ENCODE data around the gene DKC1.

DKC1 gene

DNA sequence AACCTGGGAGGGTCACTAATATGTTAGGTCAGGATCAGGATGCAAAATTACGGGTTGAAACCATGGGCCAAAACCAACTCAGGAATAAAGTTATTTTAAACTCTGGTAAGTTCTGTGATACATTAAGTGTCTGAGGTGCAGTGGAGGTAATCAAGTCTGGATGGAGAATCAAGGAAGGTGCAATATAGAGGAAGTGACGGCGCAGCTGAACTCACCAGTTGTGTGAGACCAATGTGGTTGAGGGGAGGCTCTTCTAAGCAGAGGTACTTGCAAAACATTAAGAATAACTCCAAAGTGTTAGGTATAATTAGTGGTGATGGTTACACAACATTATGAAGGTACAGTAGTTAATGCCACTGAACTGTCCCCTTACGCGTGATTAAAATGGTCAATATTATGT lies 31.5 kb upstream of the DKC1 start:
- Mint-ChIP-seq H3K27ac (peak overlapping the region; percentile 94), H3K9me3 (peaks cover 2% of the 10 kb centered on the region), H3K4me1 (peaks cover 91% of the 10 kb centered on the region), H3K4me3 (peak overlapping the region; percentile 75), H3K36me3 (peaks cover 8% of the 10 kb centered on the region)
- no peak for DNase-seq (ENCODE audit: low spot score in 2 of 2)
- no peak for ATAC-seq

DNA sequence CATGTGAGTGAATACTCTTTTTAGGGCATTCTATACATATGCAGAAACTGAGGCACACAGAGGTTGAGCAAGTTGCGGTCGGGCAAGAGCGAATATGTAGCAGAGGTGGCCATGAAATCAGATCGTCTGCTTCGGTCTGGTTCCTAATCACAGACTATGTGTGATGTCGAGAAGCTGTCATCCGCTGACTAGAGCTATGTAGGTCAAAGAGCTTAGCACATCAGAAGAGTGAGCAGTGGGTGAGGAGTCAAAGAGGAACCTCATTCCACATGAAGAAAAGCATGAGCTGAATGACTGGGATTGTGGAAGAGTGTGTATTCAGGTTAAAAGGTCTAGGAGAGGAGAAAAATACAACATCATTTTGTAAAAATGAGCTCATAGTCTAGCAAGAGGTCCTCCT lies 30.8 kb upstream of the DKC1 start:
- H3K27ac Mint-ChIP-seq = peak overlapping the region; percentile 94
- H3K4me3 Mint-ChIP-seq = peak overlapping the region; percentile 75
- peaks cover 8% of the 10 kb centered on the region for H3K36me3 Mint-ChIP-seq
- ATAC-seq (peak; percentile 67), DNase-seq (ENCODE audit: low spot score in 2 of 2) (no peak)
- H3K4me1 Mint-ChIP-seq = peaks cover 91% of the 10 kb centered on the region
- H3K9me3 Mint-ChIP-seq = peaks cover 2% of the 10 kb centered on the region

GRCh38 chrX:154732421-154733065 lies 30.1 kb upstream of the DKC1 start:
- DNase-seq (ENCODE audit: low spot score in 2 of 2) (no peak), ATAC-seq (peak; percentile 62)
- Mint-ChIP-seq H3K27ac (peak overlapping the region; percentile 94), H3K4me1 (peaks cover 92% of the 10 kb centered on the region), H3K36me3 (peaks cover 10% of the 10 kb centered on the region), H3K9me3 (no peaks in the 10 kb centered on the region), H3K4me3 (peak overlapping the region; percentile 75)

DNA sequence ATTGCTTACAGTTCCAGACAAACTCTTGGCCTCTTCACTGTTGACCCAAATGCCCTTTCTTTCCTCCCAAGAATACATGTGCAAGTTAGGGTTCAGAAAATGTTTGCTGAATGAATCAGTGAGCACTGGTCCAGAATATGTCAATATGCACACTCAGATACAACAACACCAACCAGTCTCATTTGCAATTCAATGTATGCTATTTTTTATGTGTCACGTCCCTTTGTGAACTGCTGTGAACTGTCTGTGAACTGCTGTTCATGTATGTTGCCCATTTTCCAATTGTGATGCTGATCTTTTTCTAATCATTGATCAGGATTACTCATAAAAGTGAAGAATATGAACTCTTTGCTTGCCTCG lies 29.6 kb upstream of the DKC1 start:
- DNase-seq (ENCODE audit: low spot score in 2 of 2) = no peak
- Mint-ChIP-seq H3K9me3 (no peaks in the 10 kb centered on the region), H3K27ac (peak overlapping the region; percentile 94), H3K4me1 (peaks cover 91% of the 10 kb centered on the region), H3K36me3 (peaks cover 11% of the 10 kb centered on the region), H3K4me3 (peak overlapping the region; percentile 75)
- ATAC-seq = peak; percentile 74

DNA sequence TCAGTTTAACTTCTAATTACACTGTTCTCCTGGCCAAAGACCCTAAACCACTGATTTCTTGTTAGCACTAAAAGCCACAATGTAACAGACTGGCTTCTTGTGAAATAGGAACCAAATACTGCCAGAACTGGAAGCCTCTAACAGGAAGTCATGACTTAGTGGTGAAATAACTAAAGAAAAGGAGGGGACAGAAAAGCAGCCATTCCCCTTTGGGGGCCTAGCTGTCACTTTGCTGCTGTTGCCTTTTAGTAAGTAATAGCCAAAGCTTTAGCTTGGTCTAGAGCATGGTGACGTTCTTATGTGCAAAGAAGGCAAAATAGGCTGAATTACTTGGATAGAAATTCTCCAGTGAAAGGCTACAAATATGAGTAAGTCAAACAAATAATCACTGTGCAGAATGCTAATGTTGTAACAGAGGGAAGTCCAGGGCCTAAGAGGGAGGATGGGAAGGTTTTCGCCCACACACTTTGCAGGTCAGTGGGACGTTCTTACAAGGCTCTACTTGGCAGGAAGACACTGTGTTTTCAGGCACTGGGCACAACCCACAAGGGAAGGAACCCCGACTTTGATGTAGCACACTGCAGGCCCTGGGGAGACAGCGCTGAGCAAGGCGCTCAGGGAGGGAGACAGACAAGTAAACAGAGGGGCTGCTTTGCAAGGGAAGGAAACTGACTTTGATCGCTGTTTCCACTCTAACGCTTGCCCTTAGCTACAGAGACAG lies 28.4 kb upstream of the DKC1 start:
- Mint-ChIP-seq H3K27ac (peak overlapping the region; percentile 94), H3K36me3 (peaks cover 11% of the 10 kb centered on the region), H3K9me3 (no peaks in the 10 kb centered on the region), H3K4me3 (peak overlapping the region; percentile 75), H3K4me1 (peaks cover 79% of the 10 kb centered on the region)
- ATAC-seq (peak; percentile 43), DNase-seq (ENCODE audit: low spot score in 2 of 2) (no peak)

GRCh38 chrX:154735695-154736393 lies 26.8 kb upstream of the DKC1 start:
- Mint-ChIP-seq H3K36me3 (peaks cover 11% of the 10 kb centered on the region), H3K27ac (peak overlapping the region; percentile 94), H3K9me3 (no peaks in the 10 kb centered on the region), H3K4me1 (peaks cover 63% of the 10 kb centered on the region), H3K4me3 (peak overlapping the region; percentile 75)
- ATAC-seq (no peak), DNase-seq (ENCODE audit: low spot score in 2 of 2) (no peak)

DNA sequence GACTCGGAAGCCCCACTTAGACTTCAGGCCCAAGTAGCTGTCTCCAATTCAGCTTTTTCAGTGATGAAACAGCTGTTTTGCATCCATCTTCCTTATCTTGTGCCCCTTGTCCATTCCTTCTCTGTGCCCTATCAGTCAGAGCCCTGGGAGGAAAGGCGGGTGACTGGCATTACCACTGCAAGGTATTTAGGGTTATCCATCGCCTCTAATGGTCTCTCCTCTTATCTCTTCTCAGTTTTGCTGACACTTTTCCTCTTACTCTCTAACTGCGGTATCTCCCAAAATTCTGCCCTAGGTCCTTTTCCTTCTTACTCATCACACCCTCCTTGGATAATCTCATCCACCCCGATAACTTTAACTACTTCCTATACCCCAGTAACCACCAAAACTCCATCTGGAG lies 25.5 kb upstream of the DKC1 start:
- H3K36me3 Mint-ChIP-seq = peaks cover 17% of the 10 kb centered on the region
- DNase-seq (ENCODE audit: low spot score in 2 of 2) = no peak
- no peak for ATAC-seq
- H3K27ac Mint-ChIP-seq = peak overlapping the region; percentile 94
- peaks cover 57% of the 10 kb centered on the region for H3K4me1 Mint-ChIP-seq
- H3K4me3 Mint-ChIP-seq = peak overlapping the region; percentile 75
- H3K9me3 Mint-ChIP-seq = no peaks in the 10 kb centered on the region

DNA sequence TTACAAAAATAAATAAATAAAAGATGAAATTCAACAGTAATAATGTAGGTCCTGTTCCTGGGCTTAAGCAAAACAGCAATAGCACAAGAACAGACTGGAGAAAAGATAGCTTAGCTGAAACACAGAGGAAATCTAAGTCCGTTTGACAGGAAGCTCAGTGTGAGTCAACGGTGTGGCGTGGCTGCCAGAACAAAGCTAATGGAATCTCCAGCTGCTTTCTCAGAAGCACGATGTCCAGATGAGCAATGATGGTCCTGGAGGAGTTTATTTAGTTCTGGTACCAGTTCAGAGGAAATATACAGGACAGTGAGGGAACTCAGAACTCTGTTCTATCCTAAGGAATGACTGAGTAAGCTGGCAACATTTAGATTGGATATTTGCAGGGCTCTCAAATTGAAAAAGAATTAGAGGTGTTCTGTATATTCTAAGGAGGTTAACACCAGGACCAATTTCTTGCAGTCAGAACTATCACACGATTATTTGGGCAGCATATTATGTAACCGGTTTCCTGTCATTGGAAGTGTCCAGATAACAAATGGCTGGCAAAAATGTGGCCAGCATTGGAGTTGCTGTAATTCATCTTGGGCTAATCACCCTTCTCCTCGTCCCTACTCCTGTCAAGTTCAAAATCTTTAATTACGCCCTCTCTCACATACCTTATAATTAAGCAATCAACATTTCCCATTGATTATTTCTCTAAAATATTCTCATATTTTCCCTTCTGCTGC lies 24.5 kb upstream of the DKC1 start:
- DNase-seq (ENCODE audit: low spot score in 2 of 2) (no peak), ATAC-seq (peak; percentile 34)
- no peaks in the 10 kb centered on the region for H3K9me3 Mint-ChIP-seq

GRCh38 chrX:154739952-154740465 lies 22.7 kb upstream of the DKC1 start:
- no peak for ATAC-seq
- Mint-ChIP-seq H3K36me3 (peaks cover 27% of the 10 kb centered on the region), H3K9me3 (no peaks in the 10 kb centered on the region), H3K4me1 (peaks cover 50% of the 10 kb centered on the region), H3K27ac (peak overlapping the region; percentile 78), H3K4me3 (peak overlapping the region; percentile 30)
- DNase-seq (ENCODE audit: low spot score in 2 of 2) = no peak

More for the DNA sequence above, 24.5 kb upstream of the DKC1 start:
- H3K27ac Mint-ChIP-seq = peak overlapping the region; percentile 94
- peaks cover 18% of the 10 kb centered on the region for H3K36me3 Mint-ChIP-seq
- peak overlapping the region; percentile 75 for H3K4me3 Mint-ChIP-seq
- H3K4me1 Mint-ChIP-seq = peaks cover 56% of the 10 kb centered on the region

DNA sequence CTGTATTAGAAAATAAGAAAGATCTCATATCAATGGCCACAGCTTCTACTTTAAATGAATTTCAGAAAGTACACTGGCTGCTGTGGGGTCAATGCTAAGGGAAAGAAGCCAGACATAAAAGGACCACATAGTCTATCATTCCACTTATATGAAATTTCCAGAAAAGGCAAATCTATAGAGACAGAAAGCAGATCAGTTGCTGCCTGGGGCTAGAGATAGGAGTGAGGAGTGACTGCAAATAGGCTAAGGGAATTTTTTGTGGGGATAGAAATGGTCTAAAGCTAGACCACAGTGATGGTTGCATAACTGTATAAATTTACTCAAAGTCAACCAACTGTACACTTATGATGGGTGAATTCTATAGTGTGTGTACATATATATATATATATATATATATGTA lies 20.1 kb upstream of the DKC1 start:
- H3K9me3 Mint-ChIP-seq = no peaks in the 10 kb centered on the region
- peaks cover 24% of the 10 kb centered on the region for H3K4me1 Mint-ChIP-seq
- no peak for DNase-seq (ENCODE audit: low spot score in 2 of 2)
- peaks cover 16% of the 10 kb centered on the region for H3K36me3 Mint-ChIP-seq
- peak overlapping the region; percentile 50 for H3K27ac Mint-ChIP-seq
- no peak for ATAC-seq
- peak overlapping the region; percentile 41 for H3K4me3 Mint-ChIP-seq

GRCh38 chrX:154748712-154749339 lies 13.8 kb upstream of the DKC1 start:
- DNase-seq (ENCODE audit: low spot score in 2 of 2) (peak in 1 of 2 donors; percentile 62), ATAC-seq (peak; percentile 77)
- peaks cover 3% of the 10 kb centered on the region for H3K36me3 Mint-ChIP-seq
- no peak overlapping the region for H3K27ac Mint-ChIP-seq
- H3K4me1 Mint-ChIP-seq = peaks cover 16% of the 10 kb centered on the region
- peak overlapping the region; percentile 71 for H3K4me3 Mint-ChIP-seq
- no peaks in the 10 kb centered on the region for H3K9me3 Mint-ChIP-seq

GRCh38 chrX:154749856-154750255 lies 12.8 kb upstream of the DKC1 start:
- Mint-ChIP-seq H3K36me3 (no peaks in the 10 kb centered on the region), H3K4me3 (peak overlapping the region; percentile 71), H3K27ac (peak overlapping the region; percentile 45), H3K9me3 (no peaks in the 10 kb centered on the region), H3K4me1 (peaks cover 10% of the 10 kb centered on the region)
- ATAC-seq (no peak), DNase-seq (ENCODE audit: low spot score in 2 of 2) (no peak)

DNA sequence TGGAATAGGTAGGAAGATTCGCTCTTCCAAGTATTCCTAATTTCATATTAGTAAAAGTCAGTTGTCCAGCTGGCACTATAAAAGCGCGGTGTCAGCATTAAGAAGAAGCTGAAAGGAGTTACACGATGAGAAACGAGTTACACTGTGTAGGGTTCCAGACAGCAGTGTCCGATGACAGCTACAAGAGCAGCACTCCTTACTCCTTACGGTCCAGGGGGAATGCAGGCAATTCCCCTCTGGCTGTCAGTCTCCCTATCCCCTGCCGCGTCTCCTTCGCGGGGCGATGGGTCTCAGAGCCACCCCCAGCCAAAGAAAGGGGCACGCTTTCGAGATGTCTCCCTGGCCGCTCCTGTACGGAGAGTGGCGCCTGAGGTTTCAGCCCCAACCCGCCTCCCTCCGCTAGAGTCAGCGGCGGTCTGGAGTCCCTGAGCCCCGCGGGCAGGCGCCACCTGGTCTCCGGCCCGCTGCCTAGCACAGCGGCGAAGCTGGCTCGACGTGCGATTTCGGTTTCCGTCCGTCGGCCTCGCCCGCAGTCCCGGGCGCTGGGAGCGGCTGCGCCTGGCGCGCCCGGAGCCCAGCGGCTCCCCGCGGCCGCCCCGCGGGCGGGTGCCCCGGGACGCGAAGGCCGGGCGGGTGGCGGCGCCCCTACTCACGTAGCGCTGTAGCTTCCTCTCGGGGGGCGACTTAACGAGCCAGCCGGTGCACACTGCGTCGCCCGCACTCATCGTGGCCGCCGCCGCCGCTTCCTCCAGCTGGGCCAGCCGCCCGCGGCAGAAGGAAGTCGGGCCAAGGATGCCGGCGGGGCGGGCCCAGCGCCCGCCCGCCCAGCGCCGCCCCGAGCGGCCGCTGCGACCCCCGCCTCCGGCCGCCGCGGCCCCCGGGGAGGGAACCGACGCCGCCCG lies 12.1 kb upstream of the DKC1 start, which contains the start of gene GAB3:
Gene GAB3 (minus strand): TSS at position 777 of the 902 bp plus-strand sequence. CDS start 52 bp downstream, at position 725.
- peak; percentile 74 for ATAC-seq
- peak in 1 of 2 donors; percentile 67 for DNase-seq (ENCODE audit: low spot score in 2 of 2)
- no peaks in the 10 kb centered on the region for H3K9me3 Mint-ChIP-seq
- H3K36me3 Mint-ChIP-seq = no peaks in the 10 kb centered on the region
- peaks cover 10% of the 10 kb centered on the region for H3K4me1 Mint-ChIP-seq
- H3K4me3 Mint-ChIP-seq = peak within 1 kb of the TSS; percentile 71
- peak within 1 kb of the TSS; percentile 80 for H3K27ac Mint-ChIP-seq
